Measurements from ENCODE around the gene SLC10A2.

DNA sequence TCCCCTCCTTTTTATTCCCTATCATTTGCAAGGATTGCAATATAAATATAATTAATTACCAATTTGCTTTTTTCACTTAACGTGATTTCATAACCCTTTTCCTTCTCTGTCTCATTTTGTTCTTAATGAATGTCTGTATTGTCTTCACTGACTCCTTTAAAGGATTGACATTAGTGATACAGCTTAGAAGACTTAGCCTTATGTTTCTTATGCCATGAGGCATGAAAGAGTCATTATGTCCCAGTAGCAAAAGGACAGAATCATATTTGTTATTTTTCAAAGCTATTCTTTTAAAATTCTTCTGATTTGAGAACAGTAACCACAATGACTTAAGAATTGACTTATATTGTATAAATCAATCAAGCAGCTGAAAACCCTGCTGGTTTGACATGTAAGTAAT lies 26.2 kb downstream of the SLC10A2 start:
- TF ChIP-seq RAD21 (IDR thresholded peaks at IDR 0.05) (no peak), TAF1 (conservative IDR thresholded peaks at IDR 0.05) (no peak), HNF4G (IDR thresholded peaks at IDR 0.05) (no peak), YY1 (IDR thresholded peaks at IDR 0.05) (no peak), GABPA (IDR thresholded peaks at IDR 0.05 in 1 of 2, conservative IDR thresholded peaks at IDR 0.05 in 1 of 2) (no peak), JUND (IDR thresholded peaks at IDR 0.05) (no peak), SP1 (IDR thresholded peaks at IDR 0.05) (no peak), FOXA1 (IDR thresholded peaks at IDR 0.05) (no peak)
- TF ChIP-seq, protein P1, sequence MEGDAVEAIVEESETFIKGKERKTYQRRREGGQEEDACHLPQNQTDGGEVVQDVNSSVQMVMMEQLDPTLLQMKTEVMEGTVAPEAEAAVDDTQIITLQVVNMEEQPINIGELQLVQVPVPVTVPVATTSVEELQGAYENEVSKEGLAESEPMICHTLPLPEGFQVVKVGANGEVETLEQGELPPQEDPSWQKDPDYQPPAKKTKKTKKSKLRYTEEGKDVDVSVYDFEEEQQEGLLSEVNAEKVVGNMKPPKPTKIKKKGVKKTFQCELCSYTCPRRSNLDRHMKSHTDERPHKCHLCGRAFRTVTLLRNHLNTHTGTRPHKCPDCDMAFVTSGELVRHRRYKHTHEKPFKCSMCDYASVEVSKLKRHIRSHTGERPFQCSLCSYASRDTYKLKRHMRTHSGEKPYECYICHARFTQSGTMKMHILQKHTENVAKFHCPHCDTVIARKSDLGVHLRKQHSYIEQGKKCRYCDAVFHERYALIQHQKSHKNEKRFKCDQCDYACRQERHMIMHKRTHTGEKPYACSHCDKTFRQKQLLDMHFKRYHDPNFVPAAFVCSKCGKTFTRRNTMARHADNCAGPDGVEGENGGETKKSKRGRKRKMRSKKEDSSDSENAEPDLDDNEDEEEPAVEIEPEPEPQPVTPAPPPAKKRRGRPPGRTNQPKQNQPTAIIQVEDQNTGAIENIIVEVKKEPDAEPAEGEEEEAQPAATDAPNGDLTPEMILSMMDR (IDR thresholded peaks at IDR 0.05; ENCODE audit: low read depth, low read length, missing input control): no peak
- TF ChIP-seq, protein P2, sequence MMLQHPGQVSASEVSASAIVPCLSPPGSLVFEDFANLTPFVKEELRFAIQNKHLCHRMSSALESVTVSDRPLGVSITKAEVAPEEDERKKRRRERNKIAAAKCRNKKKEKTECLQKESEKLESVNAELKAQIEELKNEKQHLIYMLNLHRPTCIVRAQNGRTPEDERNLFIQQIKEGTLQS (IDR thresholded peaks at IDR 0.05): no peak
- TF ChIP-seq, protein P3, sequence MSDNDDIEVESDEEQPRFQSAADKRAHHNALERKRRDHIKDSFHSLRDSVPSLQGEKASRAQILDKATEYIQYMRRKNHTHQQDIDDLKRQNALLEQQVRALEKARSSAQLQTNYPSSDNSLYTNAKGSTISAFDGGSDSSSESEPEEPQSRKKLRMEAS (IDR thresholded peaks at IDR 0.05): no peak
- TF ChIP-seq, protein P4, sequence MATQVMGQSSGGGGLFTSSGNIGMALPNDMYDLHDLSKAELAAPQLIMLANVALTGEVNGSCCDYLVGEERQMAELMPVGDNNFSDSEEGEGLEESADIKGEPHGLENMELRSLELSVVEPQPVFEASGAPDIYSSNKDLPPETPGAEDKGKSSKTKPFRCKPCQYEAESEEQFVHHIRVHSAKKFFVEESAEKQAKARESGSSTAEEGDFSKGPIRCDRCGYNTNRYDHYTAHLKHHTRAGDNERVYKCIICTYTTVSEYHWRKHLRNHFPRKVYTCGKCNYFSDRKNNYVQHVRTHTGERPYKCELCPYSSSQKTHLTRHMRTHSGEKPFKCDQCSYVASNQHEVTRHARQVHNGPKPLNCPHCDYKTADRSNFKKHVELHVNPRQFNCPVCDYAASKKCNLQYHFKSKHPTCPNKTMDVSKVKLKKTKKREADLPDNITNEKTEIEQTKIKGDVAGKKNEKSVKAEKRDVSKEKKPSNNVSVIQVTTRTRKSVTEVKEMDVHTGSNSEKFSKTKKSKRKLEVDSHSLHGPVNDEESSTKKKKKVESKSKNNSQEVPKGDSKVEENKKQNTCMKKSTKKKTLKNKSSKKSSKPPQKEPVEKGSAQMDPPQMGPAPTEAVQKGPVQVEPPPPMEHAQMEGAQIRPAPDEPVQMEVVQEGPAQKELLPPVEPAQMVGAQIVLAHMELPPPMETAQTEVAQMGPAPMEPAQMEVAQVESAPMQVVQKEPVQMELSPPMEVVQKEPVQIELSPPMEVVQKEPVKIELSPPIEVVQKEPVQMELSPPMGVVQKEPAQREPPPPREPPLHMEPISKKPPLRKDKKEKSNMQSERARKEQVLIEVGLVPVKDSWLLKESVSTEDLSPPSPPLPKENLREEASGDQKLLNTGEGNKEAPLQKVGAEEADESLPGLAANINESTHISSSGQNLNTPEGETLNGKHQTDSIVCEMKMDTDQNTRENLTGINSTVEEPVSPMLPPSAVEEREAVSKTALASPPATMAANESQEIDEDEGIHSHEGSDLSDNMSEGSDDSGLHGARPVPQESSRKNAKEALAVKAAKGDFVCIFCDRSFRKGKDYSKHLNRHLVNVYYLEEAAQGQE (IDR thresholded peaks at IDR 0.05): no peak
